ENCODE data around the gene AMIGO1.
"Not testable (repeated sequence)": the region's sequence is repeated elsewhere in the genome, so short reads cannot be mapped to it uniquely, and the experiment has no call there.

Gene AMIGO1

GRCh38 chr1:109476825-109477224 is 32.7 kb downstream of the AMIGO1 start:
- Histone ChIP-seq H3K9ac (ENCODE audit: low read length) (no peak overlapping the region), H3K27me3 (ENCODE audit: control insufficient read depth, insufficient read depth, low read length) (no peaks in the 10 kb centered on the region), H3K36me3 (ENCODE audit: control insufficient read depth, low read depth, low read length) (no peaks in the 10 kb centered on the region), H3K27ac (ENCODE audit: low read length) (no peak overlapping the region), H3K4me1 (ENCODE audit: control insufficient read depth, low read depth, low read length) (no peaks in the 10 kb centered on the region), H3K4me3 (ENCODE audit: low read length) (no peak overlapping the region), H3K9me3 (ENCODE audit: control insufficient read depth, low read depth, low read length) (no peaks in the 10 kb centered on the region)

- Histone ChIP-seq H3K9ac (ENCODE audit: low read length) (no peak overlapping the region), H3K36me3 (ENCODE audit: control insufficient read depth, low read depth, low read length) (no peaks in the 10 kb centered on the region), H3K4me1 (ENCODE audit: control insufficient read depth, low read depth, low read length) (no peaks in the 10 kb centered on the region), H3K27me3 (ENCODE audit: control insufficient read depth, insufficient read depth, low read length) (peaks cover 7% of the 10 kb centered on the region), H3K9me3 (ENCODE audit: control insufficient read depth, low read depth, low read length) (no peaks in the 10 kb centered on the region), H3K4me3 (ENCODE audit: low read length) (no peak overlapping the region), H3K27ac (ENCODE audit: low read length) (no peak overlapping the region)
These were observed 34.3 kb downstream of the AMIGO1 start for GRCh38 chr1:109475261-109475660.

GRCh38 chr1:109474697-109475096 is 34.8 kb downstream of the AMIGO1 start:
- Histone ChIP-seq H3K27ac (ENCODE audit: low read length) (no peak overlapping the region), H3K4me3 (ENCODE audit: low read length) (no peak overlapping the region), H3K27me3 (ENCODE audit: control insufficient read depth, insufficient read depth, low read length) (peaks cover 13% of the 10 kb centered on the region), H3K36me3 (ENCODE audit: control insufficient read depth, low read depth, low read length) (no peaks in the 10 kb centered on the region), H3K9me3 (ENCODE audit: control insufficient read depth, low read depth, low read length) (no peaks in the 10 kb centered on the region), H3K9ac (ENCODE audit: low read length) (no peak overlapping the region), H3K4me1 (ENCODE audit: control insufficient read depth, low read depth, low read length) (no peaks in the 10 kb centered on the region)

- H3K27me3 ChIP-seq (ENCODE audit: control insufficient read depth, insufficient read depth, low read length) = peaks cover 19% of the 10 kb centered on the region
- not testable (repeated sequence) for H3K9me3 ChIP-seq (ENCODE audit: control insufficient read depth, low read depth, low read length); H3K27ac ChIP-seq (ENCODE audit: low read length); H3K36me3 ChIP-seq (ENCODE audit: control insufficient read depth, low read depth, low read length); H3K4me1 ChIP-seq (ENCODE audit: control insufficient read depth, low read depth, low read length); H3K9ac ChIP-seq (ENCODE audit: low read length); H3K4me3 ChIP-seq (ENCODE audit: low read length)
These were observed 36.1 kb downstream of the AMIGO1 start for GRCh38 chr1:109473284-109474057.

GRCh38 chr1:109472779-109473178 is 36.7 kb downstream of the AMIGO1 start:
- H3K27ac ChIP-seq (ENCODE audit: low read length) = no peak overlapping the region
- H3K27me3 ChIP-seq (ENCODE audit: control insufficient read depth, insufficient read depth, low read length) = peaks cover 26% of the 10 kb centered on the region
- no peaks in the 10 kb centered on the region for H3K9me3 ChIP-seq (ENCODE audit: control insufficient read depth, low read depth, low read length)
- H3K4me3 ChIP-seq (ENCODE audit: low read length) = no peak overlapping the region
- H3K4me1 ChIP-seq (ENCODE audit: control insufficient read depth, low read depth, low read length) = peaks cover 7% of the 10 kb centered on the region
- H3K36me3 ChIP-seq (ENCODE audit: control insufficient read depth, low read depth, low read length) = no peaks in the 10 kb centered on the region
- no peak overlapping the region for H3K9ac ChIP-seq (ENCODE audit: low read length)

- Histone ChIP-seq H3K27me3 (ENCODE audit: control insufficient read depth, insufficient read depth, low read length) (peaks cover 50% of the 10 kb centered on the region), H3K27ac (ENCODE audit: low read length) (no peak overlapping the region), H3K4me1 (ENCODE audit: control insufficient read depth, low read depth, low read length) (peaks cover 7% of the 10 kb centered on the region), H3K4me3 (ENCODE audit: low read length) (no peak overlapping the region), H3K36me3 (ENCODE audit: control insufficient read depth, low read depth, low read length) (no peaks in the 10 kb centered on the region), H3K9me3 (ENCODE audit: control insufficient read depth, low read depth, low read length) (no peaks in the 10 kb centered on the region), H3K9ac (ENCODE audit: low read length) (no peak overlapping the region)
These were observed 39.3 kb downstream of the AMIGO1 start for GRCh38 chr1:109470245-109470644.

GRCh38 chr1:109468903-109469302 is 40.6 kb downstream of the AMIGO1 start:
- Histone ChIP-seq H3K9ac (ENCODE audit: low read length) (no peak overlapping the region), H3K9me3 (ENCODE audit: control insufficient read depth, low read depth, low read length) (no peaks in the 10 kb centered on the region), H3K36me3 (ENCODE audit: control insufficient read depth, low read depth, low read length) (no peaks in the 10 kb centered on the region), H3K4me3 (ENCODE audit: low read length) (no peak overlapping the region), H3K4me1 (ENCODE audit: control insufficient read depth, low read depth, low read length) (peaks cover 7% of the 10 kb centered on the region), H3K27ac (ENCODE audit: low read length) (no peak overlapping the region), H3K27me3 (ENCODE audit: control insufficient read depth, insufficient read depth, low read length) (peaks cover 64% of the 10 kb centered on the region)

- Histone ChIP-seq H3K4me3 (ENCODE audit: low read length) (no peak overlapping the region), H3K9me3 (ENCODE audit: control insufficient read depth, low read depth, low read length) (no peaks in the 10 kb centered on the region), H3K36me3 (ENCODE audit: control insufficient read depth, low read depth, low read length) (no peaks in the 10 kb centered on the region), H3K27ac (ENCODE audit: low read length) (no peak overlapping the region), H3K9ac (ENCODE audit: low read length) (no peak overlapping the region), H3K4me1 (ENCODE audit: control insufficient read depth, low read depth, low read length) (peaks cover 7% of the 10 kb centered on the region), H3K27me3 (ENCODE audit: control insufficient read depth, insufficient read depth, low read length) (peaks cover 69% of the 10 kb centered on the region)
These were observed 41.5 kb downstream of the AMIGO1 start for GRCh38 chr1:109468061-109468460.

- Histone ChIP-seq H3K36me3 (ENCODE audit: control insufficient read depth, low read depth, low read length) (no peaks in the 10 kb centered on the region), H3K27ac (ENCODE audit: low read length) (no peak overlapping the region), H3K9ac (ENCODE audit: low read length) (no peak overlapping the region), H3K4me3 (ENCODE audit: low read length) (peak overlapping the region; percentile 57), H3K27me3 (ENCODE audit: control insufficient read depth, insufficient read depth, low read length) (peaks cover 69% of the 10 kb centered on the region), H3K9me3 (ENCODE audit: control insufficient read depth, low read depth, low read length) (no peaks in the 10 kb centered on the region), H3K4me1 (ENCODE audit: control insufficient read depth, low read depth, low read length) (peaks cover 7% of the 10 kb centered on the region)
These were observed 42.2 kb downstream of the AMIGO1 start for GRCh38 chr1:109467301-109467777.

- H3K27me3 ChIP-seq (ENCODE audit: control insufficient read depth, insufficient read depth, low read length) = peaks cover 69% of the 10 kb centered on the region
- H3K4me3 ChIP-seq (ENCODE audit: low read length) = peak within 1 kb of the TSS; percentile 57
- H3K9me3 ChIP-seq (ENCODE audit: control insufficient read depth, low read depth, low read length) = no peaks in the 10 kb centered on the region
- H3K9ac ChIP-seq (ENCODE audit: low read length) = peak within 1 kb of the TSS; percentile 25
- peaks cover 7% of the 10 kb centered on the region for H3K4me1 ChIP-seq (ENCODE audit: control insufficient read depth, low read depth, low read length)
- no peak within 1 kb of the TSS for H3K27ac ChIP-seq (ENCODE audit: low read length)
- no peaks in the 10 kb centered on the region for H3K36me3 ChIP-seq (ENCODE audit: control insufficient read depth, low read depth, low read length)
These were observed 42.9 kb downstream of the AMIGO1 start, which contains the start of gene SYPL2 for GRCh38 chr1:109466452-109467300. Gene SYPL2, plus strand, starts transcription at chr1:109466546. Its CDS starts 298 bp downstream, at chr1:109466844.

GRCh38 chr1:109466125-109466451 is 43.4 kb downstream of the AMIGO1 start:
- peaks cover 69% of the 10 kb centered on the region for H3K27me3 ChIP-seq (ENCODE audit: control insufficient read depth, insufficient read depth, low read length)
- peak overlapping the region; percentile 25 for H3K9ac ChIP-seq (ENCODE audit: low read length)
- peak overlapping the region; percentile 54 for H3K4me3 ChIP-seq (ENCODE audit: low read length)
- H3K9me3 ChIP-seq (ENCODE audit: control insufficient read depth, low read depth, low read length) = no peaks in the 10 kb centered on the region
- H3K4me1 ChIP-seq (ENCODE audit: control insufficient read depth, low read depth, low read length) = peaks cover 7% of the 10 kb centered on the region
- H3K36me3 ChIP-seq (ENCODE audit: control insufficient read depth, low read depth, low read length) = no peaks in the 10 kb centered on the region
- no peak overlapping the region for H3K27ac ChIP-seq (ENCODE audit: low read length)
